Cardiac fibroblast (primary cell): Measurements from ENCODE around the gene ITSN1.

ENCODE experiments used
- DNase-seq, 2 donors: peaks; one replicate each; pipeline versions ENCODE4 v3.0.0 to v3.0.0-alpha.2; 2010; ENCODE audit warnings: low read depth in 2 of 2
- H3K4me3 ChIP-seq, 2 donors: replicated peaks in 1 of 2; 1 replicate in 1 of 2; 2 replicates in 1 of 2; pipeline ENCODE4 v1.5.1; 2011; ENCODE audit warnings: low read depth in 2 of 2, low read length in 2 of 2, mild to moderate bottlenecking in 2 of 2, moderate library complexity in 1 of 2
- TF ChIP-seq, protein P1 (sequence below): IDR thresholded peaks from one replicate; pipeline ENCODE4 v1.5.1; 2011; ENCODE audit warnings: low read depth, mild to moderate bottlenecking, low read length, inconsistent platforms

ITSN1 gene

DNA sequence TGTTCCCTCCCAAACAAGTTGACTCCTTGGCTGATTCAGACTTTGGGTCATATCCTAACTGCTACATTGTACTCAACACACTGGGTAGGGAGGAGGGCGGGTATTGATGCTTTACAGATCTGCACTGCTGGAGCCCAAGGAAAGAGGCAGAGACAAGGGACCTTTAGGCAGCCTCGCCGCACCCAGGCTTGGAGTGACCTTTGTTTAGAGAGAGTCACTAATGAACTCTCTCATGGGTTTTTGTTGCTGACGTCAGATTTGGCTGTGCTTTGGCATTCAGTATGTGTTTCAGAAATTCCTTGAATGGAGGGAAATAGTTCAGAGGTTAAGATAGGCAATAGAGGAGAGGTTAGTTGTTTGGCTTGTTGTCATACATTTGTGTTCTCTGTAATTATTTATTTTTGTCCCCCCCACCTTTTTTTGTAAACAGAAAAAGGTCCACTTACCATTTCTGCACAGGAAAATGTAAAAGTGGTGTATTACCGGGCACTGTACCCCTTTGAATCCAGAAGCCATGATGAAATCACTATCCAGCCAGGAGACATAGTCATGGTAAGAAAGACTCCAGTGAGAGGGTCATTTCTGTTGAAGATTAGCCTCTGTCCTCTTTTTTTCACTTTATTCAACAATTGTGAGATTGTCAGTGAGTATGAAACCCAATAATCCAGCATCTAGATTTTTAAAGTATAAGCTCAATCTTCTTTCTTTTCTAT, 157.2 kb downstream of the ITSN1 start:
- no peak overlapping the region for H3K4me3 ChIP-seq
- TF ChIP-seq, protein P1, sequence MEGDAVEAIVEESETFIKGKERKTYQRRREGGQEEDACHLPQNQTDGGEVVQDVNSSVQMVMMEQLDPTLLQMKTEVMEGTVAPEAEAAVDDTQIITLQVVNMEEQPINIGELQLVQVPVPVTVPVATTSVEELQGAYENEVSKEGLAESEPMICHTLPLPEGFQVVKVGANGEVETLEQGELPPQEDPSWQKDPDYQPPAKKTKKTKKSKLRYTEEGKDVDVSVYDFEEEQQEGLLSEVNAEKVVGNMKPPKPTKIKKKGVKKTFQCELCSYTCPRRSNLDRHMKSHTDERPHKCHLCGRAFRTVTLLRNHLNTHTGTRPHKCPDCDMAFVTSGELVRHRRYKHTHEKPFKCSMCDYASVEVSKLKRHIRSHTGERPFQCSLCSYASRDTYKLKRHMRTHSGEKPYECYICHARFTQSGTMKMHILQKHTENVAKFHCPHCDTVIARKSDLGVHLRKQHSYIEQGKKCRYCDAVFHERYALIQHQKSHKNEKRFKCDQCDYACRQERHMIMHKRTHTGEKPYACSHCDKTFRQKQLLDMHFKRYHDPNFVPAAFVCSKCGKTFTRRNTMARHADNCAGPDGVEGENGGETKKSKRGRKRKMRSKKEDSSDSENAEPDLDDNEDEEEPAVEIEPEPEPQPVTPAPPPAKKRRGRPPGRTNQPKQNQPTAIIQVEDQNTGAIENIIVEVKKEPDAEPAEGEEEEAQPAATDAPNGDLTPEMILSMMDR: no peak
- peak; percentile 41 to 54 for DNase-seq

DNA sequence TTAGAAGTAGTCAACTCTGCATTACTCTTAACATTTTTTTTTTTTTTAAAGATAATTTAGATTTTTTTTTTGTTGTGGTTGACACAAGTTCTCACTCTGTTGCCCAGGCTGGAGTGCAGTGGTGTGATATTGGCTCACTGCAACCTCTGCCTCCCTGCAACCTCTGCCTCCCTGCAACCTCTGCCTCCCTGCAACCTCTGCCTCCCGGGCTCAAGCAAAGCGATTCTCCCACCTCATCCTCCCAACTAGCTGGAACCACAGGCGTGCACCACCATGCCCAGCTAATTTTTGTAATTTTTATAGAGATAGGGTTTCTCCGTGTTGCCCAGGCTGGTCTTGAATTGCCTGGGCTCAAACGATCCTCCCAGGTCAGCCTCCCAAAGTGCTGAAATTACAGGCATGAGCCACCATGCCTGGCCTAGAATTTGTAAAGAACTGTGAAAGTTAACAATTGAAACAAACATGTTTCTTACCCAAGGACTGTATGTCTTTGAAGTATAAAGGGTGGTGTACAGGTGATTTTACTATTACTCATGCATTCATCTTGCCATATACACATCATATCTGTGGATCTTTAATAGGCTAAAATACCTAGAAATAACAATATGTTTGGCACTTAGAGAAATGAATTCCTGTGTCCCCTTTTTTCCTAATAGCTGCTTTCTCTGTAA, 158.6 kb downstream of the ITSN1 start:
- DNase-seq: no peak
- H3K4me3 ChIP-seq: no peak overlapping the region
- TF ChIP-seq, protein P1: no peak

DNA sequence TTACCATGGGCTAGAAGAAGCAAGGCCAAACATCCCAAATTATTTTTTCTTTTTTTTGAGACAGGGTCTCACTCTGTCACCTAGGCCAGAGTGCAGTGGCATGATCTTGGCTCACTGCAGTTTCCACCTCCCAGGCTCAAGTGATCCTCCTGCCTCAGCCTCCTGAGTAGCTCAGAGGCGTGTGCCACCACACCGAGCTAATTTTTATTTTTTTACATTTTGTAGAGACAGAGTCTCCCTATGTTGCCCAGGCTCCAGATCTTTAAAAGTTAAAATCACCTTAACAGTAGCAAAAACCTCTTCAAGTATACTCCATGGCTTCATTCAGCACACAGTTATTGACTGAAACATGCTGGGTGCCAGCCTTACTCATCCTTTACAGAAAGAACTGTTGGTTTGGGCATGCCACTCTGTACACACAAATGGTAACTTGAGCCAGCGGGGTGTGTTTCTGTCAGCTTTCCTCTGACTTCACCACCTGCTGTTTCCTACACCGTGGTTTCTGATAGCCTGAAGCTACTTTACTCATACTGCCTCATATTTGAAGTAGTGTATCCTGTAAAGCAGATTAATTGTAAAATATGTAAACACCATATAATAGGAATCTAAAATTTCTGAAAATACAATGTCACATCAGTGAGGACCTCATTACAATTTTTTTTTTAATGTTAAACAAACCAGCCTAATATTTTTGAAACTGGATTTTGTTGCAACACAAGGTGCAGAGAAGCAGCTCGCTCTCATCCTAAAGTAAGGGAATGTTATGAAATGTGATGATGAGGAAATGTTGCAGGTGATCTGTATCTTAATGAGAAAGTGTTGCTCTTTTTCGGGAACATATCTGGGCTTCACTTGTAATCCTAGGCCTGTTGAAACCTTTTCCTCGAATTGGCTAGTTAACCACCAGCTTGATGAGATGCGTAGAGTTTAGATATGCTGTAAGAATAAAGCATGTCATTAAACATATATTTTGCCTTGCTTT, 159.4 kb downstream of the ITSN1 start:
- DNase-seq: peak in 1 of 2 donors; percentile 20
- H3K4me3 ChIP-seq: no peak overlapping the region
- TF ChIP-seq, protein P1: no peak

DNA sequence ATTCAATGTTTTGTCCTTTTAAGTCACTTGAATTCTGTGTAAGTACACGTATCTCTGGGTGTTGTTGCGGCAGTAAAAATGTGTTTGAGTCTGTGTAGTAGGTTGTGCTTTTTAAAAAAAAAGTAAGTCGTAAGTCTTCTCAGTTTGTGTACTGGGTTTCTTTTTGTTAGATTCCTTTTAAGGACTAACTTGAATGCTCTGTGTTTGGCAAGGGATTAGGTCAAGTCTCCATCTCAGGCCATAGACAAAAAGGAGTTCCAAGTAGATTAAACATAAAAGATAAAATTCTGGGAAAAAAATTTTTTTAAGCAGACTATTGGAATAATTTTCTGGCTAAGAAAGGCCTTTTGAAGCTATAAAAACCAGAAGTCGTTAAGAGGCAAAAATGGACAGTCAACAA, 160.2 kb downstream of the ITSN1 start:
- TF ChIP-seq, protein P1: no peak
- peak in 1 of 2 donors; percentile 21 for DNase-seq
- H3K4me3 ChIP-seq: no peak overlapping the region

DNA sequence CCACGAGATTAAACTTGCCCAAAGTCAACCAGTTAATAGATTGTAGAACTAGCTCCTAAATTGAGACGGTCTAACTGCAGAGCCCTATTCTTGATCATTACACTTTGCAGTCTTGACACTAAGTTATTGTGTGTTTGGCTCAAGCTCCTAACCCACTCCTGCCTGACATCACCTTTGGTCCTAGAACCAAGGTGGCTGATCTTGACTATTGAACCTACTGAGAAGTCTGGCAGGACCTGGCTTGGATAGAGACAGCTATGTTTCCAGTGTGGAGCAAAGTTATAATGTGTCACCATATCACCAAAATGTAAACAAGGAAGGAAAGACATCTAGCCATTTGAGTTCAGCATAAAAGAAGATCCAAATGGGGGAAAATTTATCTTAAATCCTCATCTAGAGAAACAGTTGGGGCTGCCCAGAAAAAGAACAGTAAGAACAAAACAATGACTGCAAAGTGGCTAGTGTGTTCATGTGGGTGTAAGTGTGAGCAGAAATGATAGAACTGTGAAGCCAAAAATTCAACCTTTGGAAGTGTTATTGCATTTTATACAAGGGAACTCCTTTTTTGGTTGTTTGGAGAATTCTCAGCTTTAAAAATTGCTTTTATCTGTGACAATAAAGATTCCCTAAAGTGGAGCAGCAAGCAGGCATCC, 166.5 kb downstream of the ITSN1 start:
- H3K4me3 ChIP-seq: no peak overlapping the region
- no peak for DNase-seq
- TF ChIP-seq, protein P1: no peak

DNA sequence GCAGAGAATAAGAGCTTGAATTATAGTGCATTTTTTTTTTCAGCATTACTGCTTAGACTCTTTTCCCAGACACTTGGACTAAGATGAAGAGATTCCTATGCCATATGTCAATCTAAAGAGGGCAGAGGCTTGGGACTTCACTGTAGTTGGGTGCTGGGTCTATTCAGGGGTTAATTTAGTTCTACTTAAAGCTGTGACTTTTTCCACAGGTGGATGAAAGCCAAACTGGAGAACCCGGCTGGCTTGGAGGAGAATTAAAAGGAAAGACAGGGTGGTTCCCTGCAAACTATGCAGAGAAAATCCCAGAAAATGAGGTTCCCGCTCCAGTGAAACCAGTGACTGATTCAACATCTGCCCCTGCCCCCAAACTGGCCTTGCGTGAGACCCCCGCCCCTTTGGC, 168.5 kb downstream of the ITSN1 start:
- TF ChIP-seq, protein P1: no peak
- no peak for DNase-seq
- H3K4me3 ChIP-seq: no peak overlapping the region
